ENCODE data around the gene NEDD4L.

- TF ChIP-seq PATZ1 (CRISPR knock-in tag; IDR thresholded peaks at IDR 0.05; ENCODE audit: borderline replicate concordance) (no peak), RARB (CRISPR knock-in tag; IDR thresholded peaks at IDR 0.05) (no peak), ZNF8 (CRISPR knock-in tag; IDR thresholded peaks at IDR 0.05) (no peak), TOX (CRISPR knock-in tag; IDR thresholded peaks at IDR 0.05; ENCODE audit: borderline replicate concordance) (no peak), ZC3H10 (CRISPR knock-in tag; IDR thresholded peaks at IDR 0.05) (no peak), GLIS3 (CRISPR knock-in tag; IDR thresholded peaks at IDR 0.05) (no peak), ZFP3 (CRISPR knock-in tag; IDR thresholded peaks at IDR 0.05) (no peak)
Observed at GRCh38 chr18:58025205-58025604, 18.8 kb upstream of the NEDD4L start.
